ENCODE measurements around the gene NKAIN4.
"Not testable (repeated sequence)": the region's sequence is repeated elsewhere in the genome, so short reads cannot be mapped to it uniquely, and the experiment has no call there.

The NKAIN4 gene

DNA sequence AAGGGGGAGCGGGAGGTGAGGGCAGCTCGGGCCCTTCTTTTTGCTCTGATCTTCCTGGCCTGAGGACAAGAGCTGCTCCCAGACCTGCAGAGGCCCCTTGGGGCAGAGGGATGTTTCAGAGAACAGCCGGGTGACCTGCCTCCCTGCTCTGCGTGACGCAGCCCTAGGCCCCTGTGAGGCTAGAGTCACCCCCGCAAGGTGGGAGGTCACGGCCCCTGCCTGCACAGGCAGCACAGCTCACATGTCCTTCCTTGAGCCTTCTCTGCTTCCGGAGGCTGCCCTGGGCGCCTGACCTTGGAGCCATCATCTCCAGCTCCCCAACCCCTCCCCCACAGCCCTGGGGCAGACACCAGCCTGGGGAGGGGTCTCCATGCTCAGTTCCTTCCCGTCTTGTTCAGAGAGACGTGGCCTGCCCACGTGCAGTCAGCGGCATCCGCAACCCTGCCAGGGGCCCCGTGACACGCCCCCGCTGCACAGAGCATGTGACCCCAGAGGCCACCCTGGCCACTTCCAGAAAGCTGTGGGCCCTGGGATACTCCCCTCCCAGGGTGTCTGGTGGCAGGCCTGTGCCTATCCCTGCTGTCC is 18.8 kb downstream of the NKAIN4 start, which contains the start of gene BIRC7:
Gene BIRC7, plus strand, starts transcription at position 507 of the 585 bp plus-strand sequence. CDS start 192 bp downstream, outside the sequence.
- no peak for ATAC-seq

DNA sequence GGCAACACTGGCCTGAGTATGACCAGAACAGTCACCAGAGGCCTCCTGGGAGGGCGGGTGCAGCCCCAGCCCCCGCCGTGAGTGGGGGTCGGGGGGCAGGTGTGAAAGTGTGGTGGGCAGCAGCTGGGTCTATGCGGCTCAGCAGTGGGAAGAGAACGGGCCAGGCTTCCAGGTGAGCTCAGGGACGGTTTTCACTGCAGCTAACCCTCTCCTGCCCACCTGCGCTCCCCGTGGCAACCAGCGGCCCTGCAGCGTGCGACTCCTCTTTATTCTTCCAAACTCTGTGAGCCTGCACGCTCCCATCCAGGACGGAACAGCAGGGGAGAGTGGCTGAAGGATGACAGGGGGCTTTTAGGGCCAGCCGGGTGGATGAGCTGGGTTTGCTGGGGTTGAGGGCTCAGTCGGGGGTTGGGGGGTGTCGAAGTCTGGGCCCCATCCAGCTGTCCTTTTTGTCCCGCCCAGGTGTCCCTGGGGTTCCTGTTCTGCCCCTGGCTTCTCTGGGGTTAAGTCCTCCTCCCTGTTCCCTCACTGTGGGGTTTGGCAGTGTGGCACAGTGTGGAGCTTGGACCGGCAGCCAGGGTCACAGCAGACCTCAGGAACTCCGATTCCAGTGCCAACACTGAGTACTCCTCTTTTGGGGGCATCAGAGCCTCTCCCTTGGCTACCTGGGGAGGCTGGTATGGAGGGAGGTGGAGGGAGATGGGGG is 19.4 kb downstream of the NKAIN4 start:
- no peak for ATAC-seq

DNA sequence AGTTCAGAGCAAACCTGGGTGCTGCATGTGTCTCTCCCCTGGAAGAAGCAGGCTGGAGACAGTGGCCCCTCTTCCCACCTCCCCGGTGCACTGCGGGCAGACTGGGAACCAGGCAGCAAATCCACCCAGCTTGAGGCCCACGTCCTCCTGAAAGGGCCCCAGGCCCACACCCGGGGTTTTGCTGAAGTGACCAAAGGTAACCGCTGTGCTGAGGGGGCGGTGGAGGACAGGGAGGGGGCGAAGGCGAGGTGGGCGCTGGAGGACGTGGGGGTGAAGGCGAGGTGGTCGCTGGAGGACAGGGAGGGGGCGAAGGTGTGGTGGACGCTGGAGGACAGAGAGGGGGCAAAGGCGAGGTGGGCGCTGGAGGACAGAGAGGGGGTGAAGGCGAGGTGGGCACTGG is 20.3 kb downstream of the NKAIN4 start:
- no peak for ATAC-seq

DNA sequence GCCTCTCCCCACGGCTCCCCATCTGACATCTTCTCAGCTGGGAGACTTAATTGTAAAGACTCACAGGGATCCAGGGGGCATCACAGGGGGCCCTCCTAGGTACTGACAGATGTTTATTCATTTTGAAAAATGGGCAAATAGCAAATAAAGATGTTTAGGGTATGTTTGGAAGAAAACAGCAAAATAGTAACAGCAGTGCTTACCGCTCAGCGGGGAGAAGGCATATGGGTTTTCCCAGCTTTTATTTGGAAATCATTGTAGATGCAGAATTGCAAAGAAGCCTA is 21.3 kb downstream of the NKAIN4 start:
- no peak for ATAC-seq

DNA sequence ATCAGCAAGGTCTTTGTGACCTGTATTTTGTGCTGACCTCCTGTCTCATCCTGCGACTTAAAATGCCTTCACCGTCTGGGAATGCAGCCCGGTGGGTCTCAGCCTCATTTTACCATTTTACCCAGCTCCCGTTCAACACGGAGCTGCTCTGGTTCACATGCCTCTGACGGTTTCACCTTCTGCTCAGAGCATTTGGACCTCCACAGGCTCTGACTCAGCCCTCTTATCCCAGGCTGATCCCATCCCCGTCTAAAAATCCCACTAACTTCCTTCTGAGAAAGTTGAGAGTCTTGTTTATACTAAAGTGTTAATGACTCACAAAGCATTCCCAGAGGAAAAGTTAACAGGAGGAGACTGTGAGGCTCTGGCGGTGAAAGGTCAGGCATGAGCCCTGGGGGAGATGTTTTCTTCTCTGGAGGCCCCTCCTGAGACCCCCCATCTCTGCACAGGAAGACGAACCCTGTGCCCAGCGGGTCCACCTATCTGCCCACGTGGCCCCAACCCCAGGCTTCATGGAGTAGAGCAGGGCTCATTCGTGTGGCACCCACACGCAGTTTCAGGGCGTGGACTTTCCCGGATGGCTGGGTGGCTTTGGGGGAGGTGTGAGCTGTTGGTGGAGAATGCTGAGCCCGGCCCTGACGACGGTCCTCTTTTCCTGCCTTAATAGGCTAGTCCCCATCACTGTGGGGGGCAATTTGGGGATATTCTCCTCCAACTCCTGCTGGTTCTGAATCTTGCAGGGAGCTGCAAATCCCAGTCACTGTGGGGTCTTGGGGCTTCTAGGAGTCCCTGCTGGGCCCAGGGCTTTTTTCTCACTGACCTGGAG is 21.8 kb downstream of the NKAIN4 start:
- ATAC-seq, result no peak

DNA sequence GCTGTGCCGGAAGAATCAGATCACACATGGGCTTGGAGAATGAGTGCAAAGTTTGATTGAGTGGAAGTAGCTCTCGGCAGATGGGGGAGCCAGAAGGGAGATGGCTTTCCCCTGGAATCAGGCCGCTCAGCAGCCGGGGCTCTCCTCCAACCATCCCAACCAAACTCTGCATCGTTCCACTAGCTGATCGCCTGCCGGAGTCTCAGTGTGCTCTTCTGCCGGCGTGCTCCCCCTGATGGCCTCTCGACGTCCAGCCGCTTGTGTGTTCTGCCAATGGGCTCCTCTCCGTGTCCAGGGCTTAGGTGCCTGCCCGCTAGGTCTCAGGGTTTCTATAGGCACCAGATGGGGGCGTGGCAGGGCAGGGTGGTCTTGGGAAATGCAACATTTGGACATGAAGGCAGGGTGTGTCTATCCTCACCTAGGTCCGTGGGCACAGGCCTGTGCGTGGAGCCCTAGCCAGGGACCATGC is 23.4 kb downstream of the NKAIN4 start:
- ATAC-seq, result no peak

DNA sequence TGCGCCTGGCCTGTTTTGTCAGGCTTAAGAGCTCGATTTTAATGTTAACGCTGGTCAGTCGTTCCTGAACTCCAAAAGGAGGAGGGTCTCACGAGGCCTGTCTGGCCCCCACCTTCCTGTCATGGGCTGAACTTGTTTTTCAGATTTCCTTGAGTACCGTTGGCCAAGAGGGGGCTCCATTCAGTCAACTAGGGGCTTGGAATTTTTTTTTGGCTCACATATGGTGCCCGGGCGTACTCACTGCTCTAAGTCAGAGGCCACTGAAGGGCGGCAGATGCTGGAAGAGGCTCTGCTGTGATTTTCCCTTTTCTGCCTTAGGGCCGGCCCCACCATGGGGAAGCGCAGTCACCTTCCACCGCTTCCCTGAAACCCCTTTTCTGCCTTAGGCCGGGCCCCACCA is 25.5 kb downstream of the NKAIN4 start:
- ATAC-seq, result no peak

DNA sequence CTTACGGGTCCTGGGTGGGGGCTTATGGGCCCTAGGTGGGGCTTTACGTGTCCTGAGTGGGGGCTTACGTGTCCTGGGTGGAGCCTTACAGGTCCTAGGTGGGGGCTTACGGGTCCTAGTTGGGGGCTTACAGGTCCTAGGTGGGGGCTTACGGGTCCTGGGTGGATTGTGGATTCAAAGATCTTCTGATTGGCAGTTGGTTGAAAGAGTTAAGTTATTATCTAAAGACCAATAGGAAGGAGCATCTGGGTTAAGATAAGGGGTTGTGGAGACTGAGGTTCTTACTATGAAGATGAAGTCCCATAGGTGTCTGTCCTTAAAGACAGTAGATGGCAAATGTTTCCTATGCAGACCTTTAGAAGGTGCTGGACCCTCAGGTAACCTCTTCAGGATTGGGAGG is 27.0 kb downstream of the NKAIN4 start:
- no peak for ATAC-seq

DNA sequence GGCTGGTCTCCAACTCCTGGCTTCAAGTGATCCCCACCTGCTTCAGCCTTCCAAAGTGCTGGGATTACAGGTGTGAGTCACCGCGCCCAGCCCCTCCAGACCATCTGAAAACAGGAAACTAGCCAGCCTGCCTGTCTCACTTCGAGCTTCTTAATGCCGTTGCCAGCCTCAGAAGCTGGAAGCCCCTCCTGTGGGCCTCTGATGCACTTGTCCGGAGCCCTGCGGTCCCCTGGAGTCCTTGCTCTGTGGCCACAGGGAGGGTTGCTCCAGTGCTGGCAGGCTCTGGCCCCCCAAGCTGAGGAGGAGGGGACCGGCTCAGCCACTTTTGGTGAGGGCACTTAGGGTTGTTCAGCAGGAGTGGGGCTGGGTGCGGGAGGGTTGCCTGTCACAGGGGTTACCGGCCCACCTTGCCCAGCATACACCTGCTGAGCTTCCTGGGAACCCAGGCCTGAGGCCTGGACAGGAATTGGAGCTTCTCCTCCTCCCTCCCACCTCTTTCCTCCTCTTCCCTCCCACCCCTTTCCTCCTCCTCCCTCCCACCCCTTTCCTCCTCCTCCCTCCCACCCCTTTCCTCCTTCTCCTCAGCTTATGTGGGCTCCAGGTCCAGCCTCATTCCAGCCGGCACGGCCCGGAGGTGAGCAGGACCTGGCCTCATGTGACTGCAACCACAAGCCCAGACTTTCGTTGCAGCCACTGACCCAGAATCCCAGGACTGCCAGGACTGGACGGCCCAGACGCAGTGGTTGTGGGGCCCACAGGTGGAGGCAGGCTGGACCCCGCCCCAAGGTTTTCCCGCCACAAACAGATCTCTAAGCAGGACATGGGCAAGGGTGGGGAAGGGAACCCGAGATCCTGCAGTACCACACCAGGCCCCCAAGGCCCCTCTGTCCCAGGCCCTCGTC is 28.0 kb downstream of the NKAIN4 start:
- no peak for ATAC-seq

DNA sequence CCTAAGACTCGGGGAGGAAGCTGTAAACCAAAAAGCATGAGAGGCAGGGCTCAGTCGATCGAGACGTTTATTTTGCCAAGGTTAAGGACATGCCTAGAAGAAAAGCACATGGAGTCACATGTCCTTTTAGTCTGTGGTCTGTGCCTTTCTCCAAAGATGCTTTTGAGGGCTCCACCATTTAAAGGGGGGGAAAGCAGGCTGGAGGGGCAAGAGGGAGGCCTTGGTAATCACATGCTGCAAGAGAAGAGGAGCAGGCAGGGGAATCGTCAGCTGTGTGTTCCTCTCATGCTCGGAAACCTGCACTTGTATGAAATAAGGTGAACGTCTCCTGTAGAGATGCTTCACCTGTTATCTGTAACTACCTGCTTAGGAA is 29.2 kb downstream of the NKAIN4 start:
- no peak for ATAC-seq

DNA sequence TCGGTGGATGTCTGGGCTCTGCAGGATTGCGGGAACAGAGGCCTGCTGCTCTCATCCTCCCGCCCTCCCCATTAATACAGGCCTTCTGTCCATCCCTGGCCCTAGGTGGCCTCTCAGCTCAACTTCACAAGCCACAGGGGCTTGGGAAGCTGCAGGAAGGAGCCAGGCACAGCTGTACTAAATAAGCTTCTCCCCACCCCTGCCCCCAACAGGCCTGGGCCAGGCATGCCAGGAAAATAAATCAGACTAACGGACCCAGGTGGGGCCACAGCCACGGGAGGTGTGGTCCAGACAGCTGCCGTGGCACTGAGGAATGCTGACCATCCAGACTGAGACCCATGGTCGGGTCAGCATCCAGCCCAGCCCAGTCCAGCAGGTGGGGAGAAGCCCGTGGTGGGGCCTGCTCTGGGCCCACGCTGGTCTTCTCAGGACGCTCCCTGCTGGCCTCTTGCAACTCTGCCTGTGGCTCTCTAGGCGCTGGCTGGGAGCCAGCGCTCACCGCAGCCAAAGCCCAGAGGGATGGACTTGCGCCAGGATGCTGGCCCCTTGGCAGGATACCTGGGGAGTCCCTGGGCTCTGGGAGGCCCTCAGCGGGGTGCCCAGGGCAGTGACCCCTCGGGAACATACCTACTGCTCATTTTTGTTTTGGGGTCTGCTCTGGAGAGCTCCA is 29.7 kb downstream of the NKAIN4 start:
- peak in 1 of 2 donors; percentile 16 for ATAC-seq

DNA sequence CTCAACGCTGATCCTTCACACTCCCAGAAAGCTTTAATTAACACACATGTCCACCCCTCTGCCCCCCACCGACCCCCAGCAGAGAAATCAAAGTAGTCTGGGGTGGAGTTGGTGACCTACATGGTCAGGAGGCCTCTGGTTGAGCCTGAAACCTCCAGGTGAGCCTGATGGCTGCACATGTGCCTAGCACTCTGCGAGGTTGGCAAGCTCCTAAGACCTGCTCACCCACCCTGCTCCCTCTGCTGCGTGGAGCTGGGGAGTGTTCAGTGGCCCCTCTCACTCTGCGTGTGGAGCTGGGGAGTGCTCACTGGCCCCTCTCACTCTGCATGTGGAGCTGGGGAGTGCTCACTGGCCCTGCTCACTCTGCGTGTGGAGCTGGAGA is 30.4 kb downstream of the NKAIN4 start:
- no peak for ATAC-seq

DNA sequence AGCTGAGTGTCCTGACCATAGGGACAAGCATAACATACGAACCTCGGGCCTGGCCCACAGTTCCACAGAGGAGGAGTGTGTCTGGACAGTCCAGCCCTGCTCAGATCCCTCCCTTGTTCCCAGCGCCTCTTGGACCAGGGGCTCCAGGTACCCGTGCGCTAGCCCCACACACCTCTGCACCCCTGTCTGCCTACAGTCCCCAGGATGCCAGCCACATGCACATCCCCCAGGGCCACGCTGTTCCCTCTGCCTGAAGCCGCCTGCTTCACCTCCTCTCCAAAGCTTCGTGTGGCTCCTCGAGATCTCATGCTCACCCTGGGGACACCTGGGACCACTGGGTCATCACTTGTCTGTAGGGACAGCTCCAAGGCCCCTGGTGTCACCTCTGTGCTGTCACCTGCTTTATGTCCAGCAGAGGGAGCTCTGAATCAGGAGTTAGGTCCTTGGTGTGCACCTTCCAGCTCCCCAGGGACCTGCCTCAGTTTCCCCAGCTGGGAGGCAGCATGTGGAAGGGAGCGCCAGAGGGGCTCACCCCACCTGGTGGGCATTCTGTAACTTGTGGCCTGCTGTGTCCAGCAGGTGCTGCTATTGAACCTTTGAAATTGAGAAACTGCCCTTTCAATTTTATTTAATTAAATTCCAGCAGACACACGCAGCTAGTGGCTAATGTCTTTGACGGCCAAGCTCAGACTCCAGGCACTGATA is 31.0 kb downstream of the NKAIN4 start:
- ATAC-seq, result peak; percentile 55 to 68

DNA sequence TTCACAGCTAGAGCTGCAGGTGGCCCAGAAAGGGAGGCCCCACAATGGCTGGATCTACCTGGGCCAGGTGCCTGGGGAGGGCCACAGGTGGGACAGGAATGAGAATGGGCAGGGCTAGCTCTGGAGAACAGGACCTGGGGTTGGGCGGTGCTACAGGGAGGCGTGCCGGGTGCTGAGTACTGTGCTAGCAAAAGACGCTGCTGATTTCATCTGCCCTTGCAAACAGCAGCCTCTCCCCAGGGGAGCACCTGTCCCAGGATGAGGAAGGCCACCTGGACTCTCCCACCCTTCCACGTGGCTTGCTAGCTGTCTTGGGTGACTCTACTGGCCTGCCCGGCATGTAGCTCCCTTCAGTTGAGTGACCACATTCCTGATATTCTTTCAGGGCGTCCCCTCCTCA is 31.7 kb downstream of the NKAIN4 start:
- no peak for ATAC-seq

DNA sequence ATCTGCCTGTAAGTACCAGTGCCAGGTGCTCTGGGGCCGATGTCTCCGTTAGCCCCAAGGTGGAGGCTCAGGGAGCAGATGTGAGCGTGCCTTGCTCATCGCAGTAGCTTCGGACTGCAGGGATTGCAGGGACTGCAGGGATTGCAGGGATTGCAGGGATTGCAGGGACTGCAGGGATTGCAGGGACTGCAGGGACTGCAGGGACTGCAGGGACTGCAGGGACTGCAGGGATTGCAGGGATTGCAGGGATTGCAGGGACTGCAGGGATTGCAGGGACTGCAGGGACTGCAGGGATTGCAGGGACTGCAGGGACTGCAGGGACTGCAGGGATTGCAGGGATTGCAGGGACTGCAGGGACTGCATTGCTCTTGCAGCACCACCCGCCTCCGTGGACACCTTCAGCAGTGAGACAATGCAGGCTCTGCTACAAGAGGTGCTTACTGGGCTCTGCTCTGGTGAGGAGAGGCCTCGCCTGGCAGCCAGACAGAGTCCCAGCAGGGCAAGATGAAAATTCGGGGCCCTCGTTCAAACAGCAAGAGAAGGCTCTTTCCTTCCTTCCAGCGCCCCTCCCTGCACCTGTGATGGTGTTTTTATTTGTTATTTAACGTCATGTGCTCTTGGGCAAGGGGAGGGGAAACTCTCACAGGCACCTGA is 32.7 kb downstream of the NKAIN4 start:
- not testable (repeated sequence) for ATAC-seq

DNA sequence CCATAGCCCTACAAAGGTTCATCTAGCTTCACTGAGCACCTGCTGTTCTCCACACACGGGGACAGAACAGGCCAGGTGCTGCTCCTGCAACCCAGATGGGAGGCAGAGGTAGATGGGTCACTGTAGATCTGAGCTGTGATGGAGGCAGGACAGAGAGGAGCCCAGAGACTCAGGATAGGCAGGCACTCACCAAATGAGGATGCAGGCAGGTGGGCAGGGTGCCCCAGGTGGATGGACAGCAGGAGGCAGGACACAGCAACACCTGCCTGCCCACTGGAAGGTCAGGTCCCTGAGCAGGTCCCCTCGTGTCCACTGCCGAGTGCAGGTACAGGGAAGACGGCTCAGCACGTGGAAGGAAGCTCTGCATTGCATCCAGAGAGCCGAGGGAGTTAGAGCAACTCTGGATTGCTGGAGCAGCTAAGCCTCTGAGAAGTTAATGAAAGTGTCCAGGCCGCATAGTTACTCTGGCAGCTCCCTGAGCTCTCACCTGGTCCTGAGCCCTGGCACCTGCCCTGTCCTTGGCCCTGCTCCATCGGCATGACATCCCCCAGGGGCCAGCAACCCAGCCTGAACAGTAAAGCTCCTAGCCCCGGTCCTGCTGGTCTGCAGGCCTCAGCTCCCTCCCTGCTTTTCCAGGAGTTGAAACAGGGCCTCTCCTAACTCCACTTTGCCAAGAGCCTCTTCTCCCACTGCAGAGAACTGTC is 33.4 kb downstream of the NKAIN4 start:
- no peak for ATAC-seq

DNA sequence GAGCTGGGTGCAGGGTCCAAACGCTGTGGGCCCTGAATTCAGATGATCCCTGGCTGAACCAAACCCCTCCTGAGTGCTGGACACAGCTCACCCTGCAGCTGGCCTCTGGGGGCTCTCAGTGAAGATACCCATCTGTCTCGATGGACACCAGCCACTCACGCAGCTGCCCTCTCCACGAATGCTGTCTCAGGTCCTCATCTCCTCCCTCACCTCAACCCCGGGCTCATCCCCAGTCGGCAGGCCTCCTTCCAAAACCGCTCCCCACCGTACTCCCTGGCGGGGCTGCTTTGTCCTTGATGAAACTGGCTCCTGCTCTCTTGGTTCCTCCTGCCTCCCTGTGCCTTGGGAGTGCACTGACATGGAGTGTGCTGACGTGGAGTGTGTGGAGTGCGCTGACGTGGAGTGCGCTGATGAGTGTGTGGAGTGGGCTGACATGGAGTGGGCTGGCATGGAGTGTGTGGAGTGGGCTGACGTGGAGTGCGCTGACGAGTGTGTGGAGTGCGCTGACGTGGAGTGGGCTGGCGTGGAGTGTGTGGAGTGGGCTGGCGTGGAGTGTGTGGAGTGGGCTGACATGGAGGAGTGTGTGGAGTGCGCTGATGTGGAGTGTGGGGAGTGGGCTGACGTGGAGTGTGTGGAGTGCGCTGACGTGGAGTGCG is 34.3 kb downstream of the NKAIN4 start:
- no peak for ATAC-seq

DNA sequence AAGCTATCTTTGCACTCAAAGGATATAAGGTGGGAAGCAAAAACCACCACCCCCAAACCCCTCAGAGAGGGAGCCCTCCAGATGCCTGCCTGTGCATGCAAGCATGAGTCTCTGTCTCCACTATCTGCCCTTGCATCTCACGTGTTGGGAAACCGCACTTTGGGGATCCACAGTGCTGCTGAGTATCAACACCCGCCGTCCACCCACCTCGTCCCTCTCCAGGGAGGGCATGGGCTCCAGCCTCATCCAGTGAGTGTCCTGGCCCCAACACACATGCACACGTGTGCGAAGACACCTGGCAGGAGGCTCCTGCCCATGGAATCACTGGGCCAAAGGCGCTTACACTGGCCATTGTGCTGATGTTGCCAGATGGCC is 34.8 kb downstream of the NKAIN4 start:
- no peak for ATAC-seq

DNA sequence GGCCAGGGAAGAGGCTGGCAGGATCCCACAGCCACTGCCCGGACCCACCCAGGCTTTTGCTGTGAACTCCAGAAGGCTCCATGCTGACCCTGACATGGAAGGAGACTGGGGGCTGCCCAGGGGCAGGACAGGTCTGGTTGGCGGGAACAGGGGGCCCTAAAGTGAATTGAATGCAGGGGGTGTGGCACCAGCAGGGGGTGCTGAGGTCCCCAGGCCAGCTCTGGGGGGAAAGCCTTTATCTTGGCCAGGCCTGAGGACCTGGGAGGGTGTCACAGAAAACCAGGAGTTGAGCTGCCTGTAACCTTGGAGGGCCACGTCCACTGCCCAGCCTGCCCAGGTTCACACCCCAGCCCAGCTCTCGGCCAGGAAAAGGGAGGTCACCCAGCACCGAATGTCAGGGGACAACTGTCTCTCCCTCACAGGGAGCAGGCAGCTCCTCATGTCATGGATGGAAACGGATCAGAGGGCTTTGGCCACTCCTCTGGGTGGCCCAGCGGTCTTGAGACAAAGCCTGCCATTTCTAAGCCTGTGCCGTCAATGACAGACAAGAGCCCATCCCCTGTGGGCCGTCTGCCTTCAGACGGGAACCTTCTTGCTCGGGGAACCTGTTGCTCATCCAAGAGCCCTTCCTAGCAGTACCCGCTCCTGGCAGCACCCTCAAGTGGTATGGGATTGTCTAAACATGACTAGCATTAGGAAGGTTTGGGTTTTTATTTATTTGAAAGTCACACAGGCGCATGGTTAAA is 35.4 kb downstream of the NKAIN4 start:
- no peak for ATAC-seq

All from activated CD4-positive, CD25-positive, alpha-beta regulatory T cell treated with anti-CD3 and anti-CD28 coated beads, Interleukin-2, amount 50 U/mL, for 24 hours (primary cell).